OCI-LY1 (cell line): ENCODE results near the gene VEPH1.

Experiments used
- EZH2 ChIP-seq: fragments of 200-600 bp; sonication (generic), shearing (Covaris generic); IDR thresholded peaks from 2 replicates; pipeline ENCODE4 v1.8.0; 2017; ENCODE audit warnings: borderline replicate concordance, mixed run types, mild to moderate bottlenecking, antibody characterized with exemption, low read length, moderate library complexity, mixed read lengths
- TF ChIP-seq, protein P1 (sequence below): fragments of 200-600 bp; sonication (generic), shearing (Covaris generic); IDR thresholded peaks from 2 replicates; pipeline ENCODE4 v1.5.1; 2017; ENCODE audit warnings: mild to moderate bottlenecking, antibody characterized with exemption, low read length, moderate library complexity, mixed read lengths

DNA sequence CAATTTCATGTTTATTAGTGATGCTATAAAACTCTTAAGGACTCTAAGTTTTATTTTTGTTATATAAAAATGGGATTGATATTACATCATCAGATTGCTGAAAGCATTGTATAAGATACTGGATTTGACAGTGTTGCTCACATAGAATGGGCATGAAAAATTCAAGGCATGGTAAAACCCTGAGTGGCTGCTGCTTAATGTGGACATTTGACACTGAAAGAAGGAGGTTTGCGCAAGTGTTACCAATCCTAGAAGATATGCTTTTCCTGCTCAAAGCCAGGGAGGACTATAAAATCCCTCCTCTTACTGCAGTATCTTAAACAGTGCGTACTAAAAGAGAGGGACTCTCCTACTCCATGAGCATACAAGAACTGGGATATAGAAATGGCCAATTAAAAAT is 132.3 kb downstream of the VEPH1 start:
- TF ChIP-seq, protein P1, sequence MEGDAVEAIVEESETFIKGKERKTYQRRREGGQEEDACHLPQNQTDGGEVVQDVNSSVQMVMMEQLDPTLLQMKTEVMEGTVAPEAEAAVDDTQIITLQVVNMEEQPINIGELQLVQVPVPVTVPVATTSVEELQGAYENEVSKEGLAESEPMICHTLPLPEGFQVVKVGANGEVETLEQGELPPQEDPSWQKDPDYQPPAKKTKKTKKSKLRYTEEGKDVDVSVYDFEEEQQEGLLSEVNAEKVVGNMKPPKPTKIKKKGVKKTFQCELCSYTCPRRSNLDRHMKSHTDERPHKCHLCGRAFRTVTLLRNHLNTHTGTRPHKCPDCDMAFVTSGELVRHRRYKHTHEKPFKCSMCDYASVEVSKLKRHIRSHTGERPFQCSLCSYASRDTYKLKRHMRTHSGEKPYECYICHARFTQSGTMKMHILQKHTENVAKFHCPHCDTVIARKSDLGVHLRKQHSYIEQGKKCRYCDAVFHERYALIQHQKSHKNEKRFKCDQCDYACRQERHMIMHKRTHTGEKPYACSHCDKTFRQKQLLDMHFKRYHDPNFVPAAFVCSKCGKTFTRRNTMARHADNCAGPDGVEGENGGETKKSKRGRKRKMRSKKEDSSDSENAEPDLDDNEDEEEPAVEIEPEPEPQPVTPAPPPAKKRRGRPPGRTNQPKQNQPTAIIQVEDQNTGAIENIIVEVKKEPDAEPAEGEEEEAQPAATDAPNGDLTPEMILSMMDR, result no peak
- TF ChIP-seq EZH2, result no peak
